ENCODE data around the gene ITCH.

DNA sequence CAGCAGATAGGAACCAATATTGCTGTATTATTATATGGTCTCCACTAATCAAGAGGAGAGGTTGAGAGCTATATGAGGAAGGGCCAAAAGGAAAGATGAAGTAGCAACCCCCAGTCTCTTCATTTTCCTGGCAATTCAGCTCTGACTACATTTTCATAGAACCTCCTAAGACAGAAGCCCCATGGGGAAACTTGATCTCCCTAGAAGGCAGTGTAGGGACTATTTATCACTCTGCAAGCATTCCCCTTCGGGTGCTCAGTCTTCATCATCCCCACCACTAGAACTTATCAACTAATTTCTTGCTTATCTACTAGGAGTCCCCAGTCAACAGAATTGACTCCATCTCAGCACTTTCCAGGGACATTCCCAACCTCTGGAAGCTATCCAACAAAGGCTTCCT lies 25.5 kb upstream of the ITCH start:
- TF ChIP-seq EZH2 (IDR thresholded peaks at IDR 0.05; ENCODE audit: borderline replicate concordance), result no peak
- TF ChIP-seq, protein P1, sequence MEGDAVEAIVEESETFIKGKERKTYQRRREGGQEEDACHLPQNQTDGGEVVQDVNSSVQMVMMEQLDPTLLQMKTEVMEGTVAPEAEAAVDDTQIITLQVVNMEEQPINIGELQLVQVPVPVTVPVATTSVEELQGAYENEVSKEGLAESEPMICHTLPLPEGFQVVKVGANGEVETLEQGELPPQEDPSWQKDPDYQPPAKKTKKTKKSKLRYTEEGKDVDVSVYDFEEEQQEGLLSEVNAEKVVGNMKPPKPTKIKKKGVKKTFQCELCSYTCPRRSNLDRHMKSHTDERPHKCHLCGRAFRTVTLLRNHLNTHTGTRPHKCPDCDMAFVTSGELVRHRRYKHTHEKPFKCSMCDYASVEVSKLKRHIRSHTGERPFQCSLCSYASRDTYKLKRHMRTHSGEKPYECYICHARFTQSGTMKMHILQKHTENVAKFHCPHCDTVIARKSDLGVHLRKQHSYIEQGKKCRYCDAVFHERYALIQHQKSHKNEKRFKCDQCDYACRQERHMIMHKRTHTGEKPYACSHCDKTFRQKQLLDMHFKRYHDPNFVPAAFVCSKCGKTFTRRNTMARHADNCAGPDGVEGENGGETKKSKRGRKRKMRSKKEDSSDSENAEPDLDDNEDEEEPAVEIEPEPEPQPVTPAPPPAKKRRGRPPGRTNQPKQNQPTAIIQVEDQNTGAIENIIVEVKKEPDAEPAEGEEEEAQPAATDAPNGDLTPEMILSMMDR (IDR thresholded peaks at IDR 0.05; ENCODE audit: poor library complexity), result no peak
